Measurements from ENCODE around the gene HEXIM2.

The HEXIM2 gene

GRCh38 chr17:45128331-45128730, 33.3 kb upstream of the HEXIM2 start:
- TF ChIP-seq REST (IDR thresholded peaks at IDR 0.05; ENCODE audit: insufficient read depth in 1 of 2, low read depth in 2 of 2, low read length in 2 of 2) (no peak), FOXP2 (optimal IDR thresholded peaks at IDR 0.05; ENCODE audit: borderline replicate concordance, extremely low read depth, extremely low read length, insufficient read depth) (no peak), TAF1 (IDR thresholded peaks at IDR 0.05; ENCODE audit: borderline replicate concordance, insufficient read depth, low read length) (no peak), SIN3A (IDR thresholded peaks at IDR 0.05; ENCODE audit: borderline replicate concordance, insufficient read depth, low read length) (no peak), POLR2AphosphoS5 (IDR thresholded peaks at IDR 0.05; ENCODE audit: low read depth, low read length) (no peak)

GRCh38 chr17:45128989-45129388, 32.7 kb upstream of the HEXIM2 start:
- TF ChIP-seq FOXP2 (optimal IDR thresholded peaks at IDR 0.05; ENCODE audit: borderline replicate concordance, extremely low read depth, extremely low read length, insufficient read depth): no peak
- no peak for TF ChIP-seq REST (IDR thresholded peaks at IDR 0.05; ENCODE audit: insufficient read depth in 1 of 2, low read depth in 2 of 2, low read length in 2 of 2)
- no peak for TF ChIP-seq TAF1 (IDR thresholded peaks at IDR 0.05; ENCODE audit: borderline replicate concordance, insufficient read depth, low read length)
- no peak for TF ChIP-seq SIN3A (IDR thresholded peaks at IDR 0.05; ENCODE audit: borderline replicate concordance, insufficient read depth, low read length)
- TF ChIP-seq POLR2AphosphoS5 (IDR thresholded peaks at IDR 0.05; ENCODE audit: low read depth, low read length): no peak

- no peak for TF ChIP-seq POLR2AphosphoS5 (IDR thresholded peaks at IDR 0.05; ENCODE audit: low read depth, low read length)
- no peak for TF ChIP-seq FOXP2 (optimal IDR thresholded peaks at IDR 0.05; ENCODE audit: borderline replicate concordance, extremely low read depth, extremely low read length, insufficient read depth)
These were observed 32.2 kb upstream of the HEXIM2 start for GRCh38 chr17:45129426-45129939.

- TF ChIP-seq SIN3A (IDR thresholded peaks at IDR 0.05; ENCODE audit: borderline replicate concordance, insufficient read depth, low read length) (no peak), POLR2AphosphoS5 (IDR thresholded peaks at IDR 0.05; ENCODE audit: low read depth, low read length) (no peak), TAF1 (IDR thresholded peaks at IDR 0.05; ENCODE audit: borderline replicate concordance, insufficient read depth, low read length) (no peak), FOXP2 (optimal IDR thresholded peaks at IDR 0.05; ENCODE audit: borderline replicate concordance, extremely low read depth, extremely low read length, insufficient read depth) (no peak), REST (IDR thresholded peaks at IDR 0.05; ENCODE audit: insufficient read depth in 1 of 2, low read depth in 2 of 2, low read length in 2 of 2) (no peak)
These were observed 31.6 kb upstream of the HEXIM2 start for GRCh38 chr17:45129940-45130680.

GRCh38 chr17:45130681-45131615, 30.7 kb upstream of the HEXIM2 start:
- TF ChIP-seq FOXP2 (optimal IDR thresholded peaks at IDR 0.05; ENCODE audit: borderline replicate concordance, extremely low read depth, extremely low read length, insufficient read depth) (no peak), TAF1 (IDR thresholded peaks at IDR 0.05; ENCODE audit: borderline replicate concordance, insufficient read depth, low read length) (no peak), SIN3A (IDR thresholded peaks at IDR 0.05; ENCODE audit: borderline replicate concordance, insufficient read depth, low read length) (no peak), REST (IDR thresholded peaks at IDR 0.05; ENCODE audit: insufficient read depth in 1 of 2, low read depth in 2 of 2, low read length in 2 of 2) (no peak), POLR2AphosphoS5 (IDR thresholded peaks at IDR 0.05; ENCODE audit: low read depth, low read length) (no peak)
